Measurements from ENCODE around the gene LSAMP. TPM values are rescaled to one million over a fixed set of nuclear protein-coding genes. Genes with fewer than 3 reads are reported as not detected.
A peak's percentile ranks its signal among the peaks of the same experiment; 100 is the strongest.

LSAMP gene
- total RNA-seq, 2 donors from 2014 or later: 1.9 to 5.4 TPM

DNA sequence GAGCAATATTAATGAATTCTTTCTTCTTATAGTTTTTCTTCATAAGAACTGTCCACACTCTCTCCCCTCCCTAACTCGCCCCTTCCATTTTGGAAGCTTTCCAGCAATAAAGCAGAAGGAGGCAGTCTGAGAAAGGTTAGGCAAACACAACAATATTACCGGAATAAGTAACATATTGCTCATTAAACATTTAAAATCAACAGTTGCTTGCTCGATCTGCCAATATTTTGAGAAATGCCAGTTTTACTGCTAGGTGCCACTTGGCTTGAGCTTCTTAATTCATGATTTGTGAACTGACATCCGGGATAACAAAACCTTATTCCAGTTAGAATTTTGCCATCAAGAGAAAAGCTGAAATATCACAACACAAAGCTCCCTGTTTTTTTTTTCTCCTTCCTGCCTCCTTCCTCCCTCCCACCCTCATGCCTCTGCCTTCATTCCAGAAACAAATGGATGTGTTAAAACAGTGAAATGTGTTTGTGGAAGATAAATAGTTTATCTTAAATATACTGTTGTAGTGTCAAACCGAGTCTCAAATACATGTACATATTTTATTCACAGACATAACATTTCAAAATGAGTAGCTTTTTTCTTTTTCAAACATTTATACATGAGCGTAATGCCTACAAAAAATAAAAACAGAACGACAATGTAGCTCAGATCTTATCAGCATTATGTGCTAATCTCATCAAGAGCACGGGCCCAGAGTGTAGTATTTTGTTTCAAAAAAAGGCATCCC lies 568.2 kb downstream of the LSAMP start:
- ATAC-seq (ENCODE audit: insufficient number of reproducible peaks, low FRiP score, low read depth): no peak
- H3K36me3 ChIP-seq: no peaks in the 10 kb centered on the region
- H3K27ac ChIP-seq: no peak overlapping the region

DNA sequence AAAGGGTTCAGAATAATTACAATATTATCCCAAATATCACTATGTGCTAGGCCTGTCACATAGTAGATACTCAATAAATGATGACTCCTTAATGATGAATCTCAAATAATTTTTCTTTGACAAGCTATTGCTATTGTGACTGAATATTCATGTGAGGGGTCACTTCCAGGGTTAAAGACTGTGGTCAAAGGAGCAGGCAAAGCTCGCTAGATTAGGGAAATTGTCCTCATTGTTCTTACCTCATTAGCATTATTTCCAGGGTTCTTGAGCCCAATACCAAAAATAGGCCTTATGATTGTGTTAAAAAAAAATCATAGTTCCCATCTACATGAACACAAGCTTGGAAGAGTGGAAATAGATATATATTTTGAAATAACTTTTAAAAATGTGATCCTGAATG lies 569.8 kb downstream of the LSAMP start:
- H3K9me3 ChIP-seq: no peaks in the 10 kb centered on the region
- no peaks in the 10 kb centered on the region for H3K4me1 ChIP-seq (ENCODE audit: control insufficient read depth in 1 of 2, low read depth in 2 of 2)
- no peaks in the 10 kb centered on the region for H3K27me3 ChIP-seq (replicated peaks; ENCODE audit: insufficient read depth)
- ATAC-seq (ENCODE audit: insufficient number of reproducible peaks, low FRiP score, low read depth) (no peak), DNase-seq (ENCODE audit: low spot score) (no peak)
- TF ChIP-seq, protein P1, sequence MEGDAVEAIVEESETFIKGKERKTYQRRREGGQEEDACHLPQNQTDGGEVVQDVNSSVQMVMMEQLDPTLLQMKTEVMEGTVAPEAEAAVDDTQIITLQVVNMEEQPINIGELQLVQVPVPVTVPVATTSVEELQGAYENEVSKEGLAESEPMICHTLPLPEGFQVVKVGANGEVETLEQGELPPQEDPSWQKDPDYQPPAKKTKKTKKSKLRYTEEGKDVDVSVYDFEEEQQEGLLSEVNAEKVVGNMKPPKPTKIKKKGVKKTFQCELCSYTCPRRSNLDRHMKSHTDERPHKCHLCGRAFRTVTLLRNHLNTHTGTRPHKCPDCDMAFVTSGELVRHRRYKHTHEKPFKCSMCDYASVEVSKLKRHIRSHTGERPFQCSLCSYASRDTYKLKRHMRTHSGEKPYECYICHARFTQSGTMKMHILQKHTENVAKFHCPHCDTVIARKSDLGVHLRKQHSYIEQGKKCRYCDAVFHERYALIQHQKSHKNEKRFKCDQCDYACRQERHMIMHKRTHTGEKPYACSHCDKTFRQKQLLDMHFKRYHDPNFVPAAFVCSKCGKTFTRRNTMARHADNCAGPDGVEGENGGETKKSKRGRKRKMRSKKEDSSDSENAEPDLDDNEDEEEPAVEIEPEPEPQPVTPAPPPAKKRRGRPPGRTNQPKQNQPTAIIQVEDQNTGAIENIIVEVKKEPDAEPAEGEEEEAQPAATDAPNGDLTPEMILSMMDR (IDR thresholded peaks at IDR 0.05): no peak
- no peaks in the 10 kb centered on the region for H3K36me3 ChIP-seq
- no peak overlapping the region for H3K4me3 ChIP-seq
- H3K27ac ChIP-seq: no peak overlapping the region

More for the DNA sequence above, 568.2 kb downstream of the LSAMP start:
- Histone ChIP-seq H3K4me1 (ENCODE audit: control insufficient read depth in 1 of 2, low read depth in 2 of 2) (no peaks in the 10 kb centered on the region), H3K4me3 (peak overlapping the region; percentile 20), H3K27me3 (replicated peaks; ENCODE audit: insufficient read depth) (no peaks in the 10 kb centered on the region), H3K9me3 (no peaks in the 10 kb centered on the region)
- TF ChIP-seq, protein P1 (IDR thresholded peaks at IDR 0.05): no peak
- no peak for DNase-seq (ENCODE audit: low spot score)

DNA sequence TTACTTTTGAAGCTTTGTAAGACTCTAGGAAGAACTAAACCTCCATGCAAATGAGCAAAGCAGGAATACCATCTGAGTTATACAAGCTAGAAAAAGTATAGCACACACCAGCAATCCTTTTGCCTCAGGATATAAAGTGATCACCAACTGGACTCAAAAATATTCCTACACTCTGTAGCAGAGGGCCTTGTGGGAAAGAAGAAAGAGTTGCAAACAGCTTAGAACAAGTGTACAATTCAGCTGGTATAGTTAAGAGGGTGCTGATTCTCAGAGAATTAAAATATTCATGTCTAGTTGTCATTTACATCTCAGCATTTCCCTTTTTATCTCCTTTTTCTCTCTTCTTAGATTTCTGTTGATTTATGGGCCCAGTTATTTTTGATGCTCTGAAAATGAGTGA lies 573.6 kb downstream of the LSAMP start:
- Histone ChIP-seq H3K36me3 (no peaks in the 10 kb centered on the region), H3K4me3 (no peak overlapping the region), H3K9me3 (no peaks in the 10 kb centered on the region), H3K27me3 (replicated peaks; ENCODE audit: insufficient read depth) (no peaks in the 10 kb centered on the region), H3K27ac (no peak overlapping the region), H3K4me1 (ENCODE audit: control insufficient read depth in 1 of 2, low read depth in 2 of 2) (no peaks in the 10 kb centered on the region)
- TF ChIP-seq, protein P1 (IDR thresholded peaks at IDR 0.05): no peak
- DNase-seq (ENCODE audit: low spot score) (no peak), ATAC-seq (ENCODE audit: insufficient number of reproducible peaks, low FRiP score, low read depth) (no peak)

DNA sequence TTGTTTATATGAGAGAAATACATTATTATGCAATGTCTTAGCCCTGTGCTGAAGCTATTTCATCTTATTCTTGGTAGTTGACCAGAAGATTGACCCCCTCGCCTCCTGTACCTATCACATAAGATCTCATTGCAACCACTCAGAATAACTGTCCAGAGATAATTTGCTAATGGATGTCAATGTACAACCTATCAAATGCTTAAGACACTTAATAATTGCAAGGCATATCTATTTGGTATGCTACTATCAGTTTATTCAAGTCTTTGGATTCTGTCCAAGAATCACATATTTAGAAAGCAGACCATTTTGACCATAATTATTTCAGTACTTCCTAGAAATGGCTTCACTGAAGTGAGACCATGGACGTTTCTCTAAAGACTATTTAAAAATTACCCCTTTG lies 580.4 kb downstream of the LSAMP start:
- no peak overlapping the region for H3K4me3 ChIP-seq
- TF ChIP-seq, protein P1 (IDR thresholded peaks at IDR 0.05): no peak
- no peaks in the 10 kb centered on the region for H3K27me3 ChIP-seq (replicated peaks; ENCODE audit: insufficient read depth)
- no peaks in the 10 kb centered on the region for H3K4me1 ChIP-seq (ENCODE audit: control insufficient read depth in 1 of 2, low read depth in 2 of 2)
- no peaks in the 10 kb centered on the region for H3K9me3 ChIP-seq
- no peak overlapping the region for H3K27ac ChIP-seq
- DNase-seq (ENCODE audit: low spot score) (no peak), ATAC-seq (ENCODE audit: insufficient number of reproducible peaks, low FRiP score, low read depth) (no peak)
- H3K36me3 ChIP-seq: no peaks in the 10 kb centered on the region

DNA sequence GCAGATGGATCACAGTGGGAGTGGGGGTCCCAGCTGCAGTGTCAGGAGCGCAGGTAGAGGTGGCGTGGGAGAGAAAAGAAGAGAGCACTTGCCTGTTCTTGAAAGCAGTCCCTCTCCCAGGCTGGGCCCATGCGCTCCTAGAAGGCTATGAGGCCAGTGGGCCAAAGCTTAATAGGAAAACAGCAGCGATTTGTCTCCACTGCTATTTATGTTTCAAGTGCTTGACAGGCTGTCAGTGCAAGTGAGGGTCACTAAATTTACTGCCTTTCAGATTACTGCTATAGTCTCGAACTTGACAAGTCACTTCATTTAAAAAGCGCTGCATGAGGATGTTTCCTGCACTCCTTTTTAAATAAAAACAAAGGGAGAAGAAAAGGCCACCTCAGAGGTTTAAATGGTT lies 582.4 kb downstream of the LSAMP start:
- Histone ChIP-seq H3K9me3 (no peaks in the 10 kb centered on the region), H3K4me3 (no peak overlapping the region)
- ATAC-seq (ENCODE audit: insufficient number of reproducible peaks, low FRiP score, low read depth): no peak

More for the DNA sequence above, 582.4 kb downstream of the LSAMP start:
- Histone ChIP-seq H3K27me3 (replicated peaks; ENCODE audit: insufficient read depth) (no peaks in the 10 kb centered on the region), H3K4me1 (ENCODE audit: control insufficient read depth in 1 of 2, low read depth in 2 of 2) (no peaks in the 10 kb centered on the region), H3K27ac (no peak overlapping the region), H3K36me3 (no peaks in the 10 kb centered on the region)
- no peak for DNase-seq (ENCODE audit: low spot score)
- TF ChIP-seq, protein P1 (IDR thresholded peaks at IDR 0.05): no peak
